ENCODE measurements around the gene PSMD1.
A peak's percentile ranks its signal among the peaks of the same experiment; 100 is the strongest.
"Not testable (repeated sequence)": the region's sequence is repeated elsewhere in the genome, so short reads cannot be mapped to it uniquely, and the experiment has no call there.

Gene PSMD1

GRCh38 chr2:231056453-231057416, at the start of gene PSMD1:
Gene PSMD1, plus strand, starts transcription at chr2:231056867. Its CDS starts 159 bp downstream, at chr2:231057026.
- DNase-seq = peak; percentile 97

GRCh38 chr2:231007286-231008098, 49.2 kb upstream of the PSMD1 start:
- no peak for DNase-seq

- DNase-seq = no peak
These were observed 48.5 kb upstream of the PSMD1 start for GRCh38 chr2:231008131-231008530.

- no peak for DNase-seq
These were observed 47.3 kb upstream of the PSMD1 start for GRCh38 chr2:231009236-231009919.

GRCh38 chr2:231010201-231010730, 46.4 kb upstream of the PSMD1 start:
- DNase-seq = no peak

- no peak for DNase-seq
These were observed 45.1 kb upstream of the PSMD1 start for GRCh38 chr2:231011526-231011925.

- no peak for DNase-seq
These were observed 44.2 kb upstream of the PSMD1 start for GRCh38 chr2:231012463-231012862.

- no peak for DNase-seq
These were observed 42.8 kb upstream of the PSMD1 start for GRCh38 chr2:231013820-231014219.

- no peak for DNase-seq
These were observed 41.2 kb upstream of the PSMD1 start for GRCh38 chr2:231015478-231015877.

- DNase-seq = no peak
These were observed 40.7 kb upstream of the PSMD1 start for GRCh38 chr2:231015926-231016325.

- DNase-seq = no peak
These were observed 40.0 kb upstream of the PSMD1 start for GRCh38 chr2:231016566-231017230.

GRCh38 chr2:231017231-231017598, 39.5 kb upstream of the PSMD1 start:
- DNase-seq = no peak

- no peak for DNase-seq
These were observed 38.5 kb upstream of the PSMD1 start for GRCh38 chr2:231018184-231018583.

- DNase-seq = not testable (repeated sequence)
These were observed 31.6 kb upstream of the PSMD1 start for GRCh38 chr2:231025059-231025458.

GRCh38 chr2:231028889-231029288, 27.8 kb upstream of the PSMD1 start:
- DNase-seq = no peak

- no peak for DNase-seq
These were observed 27.1 kb upstream of the PSMD1 start for GRCh38 chr2:231029563-231029962.

GRCh38 chr2:231030725-231031124, 25.9 kb upstream of the PSMD1 start:
- no peak for DNase-seq

- DNase-seq = no peak
These were observed 24.0 kb upstream of the PSMD1 start for GRCh38 chr2:231032575-231033140.

- DNase-seq = no peak
These were observed 23.2 kb upstream of the PSMD1 start for GRCh38 chr2:231033147-231034132.

- no peak for DNase-seq
These were observed 22.3 kb upstream of the PSMD1 start for GRCh38 chr2:231034291-231034882.

Data from right forelimb (tissue), 1 donor.